HepG2 (cell line): ENCODE results near the gene SUSD6. TPM values are rescaled to one million over a fixed set of nuclear protein-coding genes. Genes with fewer than 3 reads are reported as not detected.
A peak's percentile ranks its signal among the peaks of the same experiment; 100 is the strongest.

Experiments
- ATAC-seq: fragments of 200-7000 bp; cut with Tn5 transposase; 3 replicates; pipeline ENCODE4 v1.9.1; 2020; ENCODE audit warnings: mild to moderate bottlenecking, moderate library complexity
- Bru-seq: library from RNA; stranded (reverse); fragments of 400-500 nt; gene quantifications from one replicate; lab custom pipeline; 2021; lab: Mats Ljungman, UMichigan
- BruChase-seq, 2 experiments: library from RNA; stranded (reverse); fragments of 400-500 nt; gene quantifications; one replicate each; lab custom pipeline; 2021; lab: Mats Ljungman, UMichigan
- BruUV-seq: library from RNA; stranded (reverse); fragments of 400-500 nt; replicated peaks from 2 replicates; lab custom pipeline; 2021; lab: Mats Ljungman, UMichigan
- CTCF ChIA-PET: fragments of 300-600 bp; formaldehyde crosslinking; extraction: SDS; loops from one replicate; lab custom pipeline; 2021; ENCODE audit warnings: low total read pairs, inconsistent platforms, low intra/inter-chr PET ratio; lab: Yijun Ruan, JAX
- POLR2A ChIA-PET: fragments of 350-600 bp; sonication (Branson Sonifier 250); formaldehyde crosslinking; loops from one replicate; lab custom pipeline; 2020; ENCODE audit warnings: antibody characterized with exemption, inconsistent platforms; lab: Yijun Ruan, JAX
- DNase-seq: peaks from one replicate; pipeline ENCODE4 v3.0.0-alpha.2; 2015; ENCODE audit warnings: low spot score
- FAIRE-seq: peaks from 3 replicates; lab custom pipeline; 2011; peaks lifted over from hg19 to GRCh38; lab: Jason Lieb, UNC
- H2AFZ ChIP-seq: one replicate; pipeline ENCODE4 v1.6.1; 2011; ENCODE audit warnings: low read length, inconsistent platforms
- H3K27ac ChIP-seq: fragments of 300-600 bp; 3 replicates; pipeline ENCODE4 v1.8.0; 2011; ENCODE audit warnings: mixed run types, mild to moderate bottlenecking, mixed read lengths, low read length, inconsistent platforms; ENCODE audit not compliant: insufficient read depth; ENCODE audit errors: extremely low read length
- H3K27me3 ChIP-seq, 2 experiments: fragments of 200-600 bp in 1 of 2; 2 replicates in 1 of 2; 3 replicates in 1 of 2; pipeline versions ENCODE4 v1.6.0 to v1.8.0; 2011; ENCODE audit warnings: low read length in 2 of 2, mild to moderate bottlenecking in 2 of 2, moderate library complexity in 2 of 2, inconsistent platforms in 1 of 2; ENCODE audit not compliant: insufficient read depth in 2 of 2, control insufficient read depth in 1 of 2
- H3K36me3 ChIP-seq, 2 experiments: fragments of 200-600 bp in 1 of 2; replicated peaks in 1 of 2; 2 replicates in 1 of 2; 3 replicates in 1 of 2; pipeline versions ENCODE4 v1.5.1 to v1.8.0; 2011; ENCODE audit warnings: low read length in 2 of 2, inconsistent platforms in 1 of 2; ENCODE audit not compliant: insufficient read depth in 2 of 2, control insufficient read depth in 1 of 2
- H3K4me1 ChIP-seq: 2 replicates; pipeline ENCODE4 v1.5.1; 2012; ENCODE audit warnings: low read length, inconsistent platforms; ENCODE audit not compliant: insufficient read depth
- H3K4me2 ChIP-seq: 2 replicates; pipeline ENCODE4 v1.6.0; 2011; ENCODE audit warnings: low read depth, low read length, inconsistent platforms
- H3K4me3 ChIP-seq, 3 experiments: fragments of 200-600 bp in 1 of 3; sonication (generic), shearing (Covaris generic) in 1 of 3; replicated peaks in 1 of 3; 2 replicates each; pipeline ENCODE4 v1.5.1; 2011 to 2016; ENCODE audit warnings: low read length in 3 of 3, inconsistent platforms in 2 of 3, low read depth in 2 of 3, mild to moderate bottlenecking in 2 of 3, control low read depth in 1 of 3, mixed read lengths in 1 of 3; ENCODE audit not compliant: insufficient read depth in 1 of 3
- H3K79me2 ChIP-seq: one replicate; pipeline ENCODE4 v1.6.1; 2011; ENCODE audit warnings: low read length, inconsistent platforms; ENCODE audit not compliant: insufficient read depth
- H3K9ac ChIP-seq: 2 replicates; pipeline ENCODE4 v1.6.0; 2011; ENCODE audit warnings: mild to moderate bottlenecking, low read depth, low read length, inconsistent platforms; ENCODE audit not compliant: insufficient read depth
- H3K9me3 ChIP-seq: 2 replicates; pipeline ENCODE4 v1.5.1; 2012; ENCODE audit warnings: mild to moderate bottlenecking, low read length
- H4K20me1 ChIP-seq: 2 replicates; pipeline ENCODE4 v1.6.0; 2011; ENCODE audit warnings: inconsistent platforms, mild to moderate bottlenecking, low read length, moderate library complexity; ENCODE audit not compliant: insufficient read depth
- CENPBD1 ChIP-seq: sonication (generic); formaldehyde crosslinking; IDR thresholded peaks from 2 replicates; pipeline ENCODE4 v1.8.0; 2022; ENCODE audit warnings: missing genetic modification reagents, low read depth, mild to moderate bottlenecking, borderline replicate concordance
- FOXK1 ChIP-seq: sonication (generic); formaldehyde crosslinking; IDR thresholded peaks from 2 replicates; pipeline ENCODE4 v1.4.0; 2020; ENCODE audit warnings: low read depth, missing genetic modification reagents, borderline replicate concordance
- NFIC ChIP-seq: IDR thresholded peaks from 2 replicates; pipeline ENCODE4 v1.6.1; 2012; ENCODE audit warnings: mild to moderate bottlenecking, low read length, inconsistent platforms
- PBX2 ChIP-seq: IDR thresholded peaks from 2 replicates; pipeline ENCODE4 v1.6.1; 2016; ENCODE audit warnings: control low read depth
- TFDP2 ChIP-seq: sonication (generic); formaldehyde crosslinking; IDR thresholded peaks from 2 replicates; pipeline ENCODE4 v1.4.0; 2020; ENCODE audit warnings: missing genetic modification reagents
- ZFAT ChIP-seq: sonication (generic); formaldehyde crosslinking; conservative IDR thresholded peaks from 2 replicates; pipeline ENCODE4 v1.8.1; 2023; ENCODE audit warnings: missing genetic modification reagents, inconsistent platforms
- ZNF619 ChIP-seq: sonication (generic); formaldehyde crosslinking; IDR thresholded peaks from 2 replicates; pipeline ENCODE4 v1.4.0; 2020; ENCODE audit warnings: mild to moderate bottlenecking, missing genetic modification reagents
- ZNF660 ChIP-seq: sonication (generic); formaldehyde crosslinking; IDR thresholded peaks from 2 replicates; pipeline ENCODE4 v1.5.1; 2020; ENCODE audit warnings: mild to moderate bottlenecking, low read depth, missing genetic modification reagents, borderline replicate concordance
- WGBS: methylation state at CpG from one replicate; pipeline ENCODE4 v1.1.6; 2017; ENCODE audit warnings: low lambda C conversion rate; 5-methylcytosine and 5-hydroxymethylcytosine counted together
- in situ Hi-C: cut with HindIII; loops from 2 replicates; pipeline ENCODE4 v1.10.0; 2017; ENCODE audit warnings: low pct_unique_long_range_greater_than_20kb; ENCODE audit not compliant: extremely low pct_ligation_motif_present
- intact Hi-C: fragments of 100-400 bp; cut with micrococcal nuclease; formaldehyde crosslinking; loops from one replicate; pipeline ENCODE4 v1.10.0; 2022; ENCODE audit not compliant: unreplicated experiment
- long read RNA-seq, 2 experiments: library from RNA in 1 of 2; library from polyadenylated mRNA in 1 of 2; stranded (forward) in 1 of 2; unstranded in 1 of 2; transcript quantifications; one replicate each; pipeline ENCODE4 v2.0.0, GENCODE V29; 2019 to 2022
- polyA minus RNA-seq, 3 experiments: library from RNA; depleted of rRNA, polyadenylated mRNA; stranded (reverse); fragments of >200 nt; gene quantifications; 2 replicates each; pipeline ENCODE4 v1.2.3, GENCODE V29; 2011; ENCODE audit warnings: low replicate concordance in 1 of 3
- polyA plus RNA-seq, 8 experiments: library from polyadenylated mRNA; depleted of rRNA in 3 of 8; stranded (reverse) in 7 of 8; unstranded in 1 of 8; fragments of >200 nt; fragmentation: Illumina TruSeq in 4 of 8; extraction: Trizol in 4 of 8; gene quantifications; 2 replicates each; pipeline versions ENCODE4 v1.2.1 to v1.2.3, GENCODE V29; 2011 to 2016; ENCODE audit warnings: low read depth in 4 of 8, missing spikeins in 1 of 8, mixed read lengths in 1 of 8; ENCODE audit not compliant: insufficient read depth in 1 of 8
- total RNA-seq, 5 experiments: library from RNA; depleted of rRNA; stranded (reverse); fragments of >200 nt; fragmentation: Illumina TruSeq; extraction: Trizol; gene quantifications; 2 replicates each; pipeline ENCODE4 v1.2.3, GENCODE V29; 2016; ENCODE audit warnings: low read depth in 1 of 5
- TF ChIP-seq, protein P1 (sequence below): IDR thresholded peaks from 2 replicates; pipeline ENCODE4 v1.6.1; 2016; ENCODE audit warnings: low read depth, borderline replicate concordance
- TF ChIP-seq, protein P2 (sequence below): sonication (generic); formaldehyde crosslinking; IDR thresholded peaks from 2 replicates; pipeline ENCODE4 v1.4.0; 2020; ENCODE audit warnings: missing genetic modification reagents

SUSD6 gene, protein sequence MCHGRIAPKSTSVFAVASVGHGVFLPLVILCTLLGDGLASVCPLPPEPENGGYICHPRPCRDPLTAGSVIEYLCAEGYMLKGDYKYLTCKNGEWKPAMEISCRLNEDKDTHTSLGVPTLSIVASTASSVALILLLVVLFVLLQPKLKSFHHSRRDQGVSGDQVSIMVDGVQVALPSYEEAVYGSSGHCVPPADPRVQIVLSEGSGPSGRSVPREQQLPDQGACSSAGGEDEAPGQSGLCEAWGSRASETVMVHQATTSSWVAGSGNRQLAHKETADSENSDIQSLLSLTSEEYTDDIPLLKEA
- total RNA-seq (2016; rRNA removed; fragmentation: Illumina TruSeq; extraction: Trizol) (4.8 and 7.2 TPM in 2 replicates), polyA plus RNA-seq (2011; rRNA removed) (7.4 and 9.4 TPM in 2 replicates), polyA minus RNA-seq (2011; rRNA and poly(A)+ RNA removed; ENCODE audit: low replicate concordance) (7.6 and 16.1 TPM in 2 replicates), Bru-seq, nascent RNA (percentile 60 among the genes with signal in this experiment), BruChase-seq, experiment 1, labeled RNA remaining after a 6-hour chase (percentile 64 among the genes with signal in this experiment), BruChase-seq, experiment 2, labeled RNA remaining after a 2-hour chase (percentile 59 among the genes with signal in this experiment)
- 0.53 and 0.71 TPM in 2 replicates for total RNA-seq (2016; cell fraction: cytosol; rRNA removed; fragmentation: Illumina TruSeq; extraction: Trizol; ENCODE audit: low read depth)
- total RNA-seq (2016; cell fraction: insoluble cytoplasmic fraction; rRNA removed; fragmentation: Illumina TruSeq; extraction: Trizol) = 3.7 and 7.0 TPM in 2 replicates
- total RNA-seq (2016; cell fraction: membrane; rRNA removed; fragmentation: Illumina TruSeq; extraction: Trizol) = 2.4 and 2.6 TPM in 2 replicates
- total RNA-seq (2016; cell fraction: nucleus; rRNA removed; fragmentation: Illumina TruSeq; extraction: Trizol) = 11.6 and 12.8 TPM in 2 replicates
- polyA plus RNA-seq (2011; cell fraction: cytosol; rRNA removed) = 3.9 and 4.6 TPM in 2 replicates
- 17.5 and 19.4 TPM in 2 replicates for polyA plus RNA-seq (2011; cell fraction: nucleus; rRNA removed)
- 5.8 and 6.9 TPM in 2 replicates for polyA plus RNA-seq (2012)
- 0.43 and 0.46 TPM in 2 replicates for polyA plus RNA-seq (2016; cell fraction: cytosol; fragmentation: Illumina TruSeq; extraction: Trizol; ENCODE audit: low read depth)
- polyA plus RNA-seq (2016; cell fraction: insoluble cytoplasmic fraction; fragmentation: Illumina TruSeq; extraction: Trizol; ENCODE audit: low read depth) = 3.1 and 3.3 TPM in 2 replicates
- 0.96 and 1.2 TPM in 2 replicates for polyA plus RNA-seq (2016; cell fraction: membrane; fragmentation: Illumina TruSeq; extraction: Trizol; ENCODE audit: low read depth)
- 14.7 and 15.5 TPM in 2 replicates for polyA plus RNA-seq (2016; cell fraction: nucleus; fragmentation: Illumina TruSeq; extraction: Trizol; ENCODE audit: insufficient read depth, low read depth)
- polyA minus RNA-seq (2011; cell fraction: cytosol; rRNA and poly(A)+ RNA removed) = 5.3 and 6.9 TPM in 2 replicates
- 12.5 and 13.1 TPM in 2 replicates for polyA minus RNA-seq (2011; cell fraction: nucleus; rRNA and poly(A)+ RNA removed)
- long read RNA-seq, experiment 1, full-length matches to known transcripts = 1 of 9 reads
- long read RNA-seq, experiment 1, partial matches to known transcripts = 0 of 9 reads
- long read RNA-seq, experiment 1, other reads (novel, unspliced or antisense) = 8 of 9 reads
- long read RNA-seq, experiment 2, full-length matches to known transcripts = 2 of 14 reads
- long read RNA-seq, experiment 2, partial matches to known transcripts = 2 of 14 reads
- long read RNA-seq, experiment 2, other reads (novel, unspliced or antisense) = 10 of 14 reads

- WGBS = 0% methylated on average over 18 of the region's 105 CpGs
- Histone ChIP-seq H2AFZ (peak within 1 kb of the TSS; percentile 93), H4K20me1 (no peaks in the 10 kb centered on the region), H3K79me2 (peaks cover 28% of the 10 kb centered on the region), H3K27ac (peak within 1 kb of the TSS; percentile 59), H3K4me2 (peak within 1 kb of the TSS; percentile 99), H3K27me3 (no peaks in the 10 kb centered on the region; a peak in 1 of 5 replicates), H3K4me3 (peak within 1 kb of the TSS; percentile 80 to 92 (median 87)), H3K4me1 (peaks cover 72% of the 10 kb centered on the region), H3K36me3 (no peaks in the 10 kb centered on the region; a peak in 1 of 5 replicates), H3K9me3 (no peaks in the 10 kb centered on the region), H3K9ac (peak within 1 kb of the TSS; percentile 74)
- ChIA-PET CTCF (no interaction called here), POLR2A (interaction anchor here (0.6 to 1.6 kb wide), 8 partner anchors 37 to 155 kb away, joined by 3 to 5 read pairs (median 3); partner anchors contain the start of gene SRSF5)
- peak; percentile 32 for FAIRE-seq
- in situ Hi-C loops = no loop called here
- intact Hi-C loops = loop anchor here (1.0 to 5.0 kb wide), 2 partner anchors 26 to 101 kb away; no protein-coding TSS in a partner anchor
- ATAC-seq = peak; percentile 85
- DNase-seq = peak; percentile 74
- BruUV-seq = no TSS peak
- TF ChIP-seq, protein P1, sequence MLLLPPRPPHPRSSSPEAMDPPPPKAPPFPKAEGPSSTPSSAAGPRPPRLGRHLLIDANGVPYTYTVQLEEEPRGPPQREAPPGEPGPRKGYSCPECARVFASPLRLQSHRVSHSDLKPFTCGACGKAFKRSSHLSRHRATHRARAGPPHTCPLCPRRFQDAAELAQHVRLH (CRISPR knock-in tag) = no peak
- TF ChIP-seq, protein P2, sequence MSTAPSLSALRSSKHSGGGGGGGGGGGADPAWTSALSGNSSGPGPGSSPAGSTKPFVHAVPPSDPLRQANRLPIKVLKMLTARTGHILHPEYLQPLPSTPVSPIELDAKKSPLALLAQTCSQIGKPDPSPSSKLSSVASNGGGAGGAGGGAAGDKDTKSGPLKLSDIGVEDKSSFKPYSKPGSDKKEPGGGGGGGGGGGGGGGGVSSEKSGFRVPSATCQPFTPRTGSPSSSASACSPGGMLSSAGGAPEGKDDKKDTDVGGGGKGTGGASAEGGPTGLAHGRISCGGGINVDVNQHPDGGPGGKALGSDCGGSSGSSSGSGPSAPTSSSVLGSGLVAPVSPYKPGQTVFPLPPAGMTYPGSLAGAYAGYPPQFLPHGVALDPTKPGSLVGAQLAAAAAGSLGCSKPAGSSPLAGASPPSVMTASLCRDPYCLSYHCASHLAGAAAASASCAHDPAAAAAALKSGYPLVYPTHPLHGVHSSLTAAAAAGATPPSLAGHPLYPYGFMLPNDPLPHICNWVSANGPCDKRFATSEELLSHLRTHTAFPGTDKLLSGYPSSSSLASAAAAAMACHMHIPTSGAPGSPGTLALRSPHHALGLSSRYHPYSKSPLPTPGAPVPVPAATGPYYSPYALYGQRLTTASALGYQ (CRISPR knock-in tag) = no peak
- TF ChIP-seq TFDP2 (CRISPR knock-in tag) = no peak; the same call in 1 of the 2 replicates
- no peak for TF ChIP-seq ZFAT (CRISPR knock-in tag)
- TF ChIP-seq CENPBD1 (CRISPR knock-in tag) = no peak
- TF ChIP-seq PBX2 (CRISPR knock-in tag) = no peak
- TF ChIP-seq ZNF619 = no peak
- TF ChIP-seq NFIC = no peak
- no peak for TF ChIP-seq ZNF660 (CRISPR knock-in tag)
- TF ChIP-seq FOXK1 = no peak
Measured at GRCh38 chr14:69611172-69612013, at the start of gene SUSD6. Gene SUSD6 (plus strand): TSS chr14:69611596. CDS start chr14:69658593, 46,997 bp downstream.
